Measurements from ENCODE around the gene EPHA6. TPM values are rescaled to one million over a fixed set of nuclear protein-coding genes. Genes with fewer than 3 reads are reported as not detected.

The EPHA6 gene
- total and polyA plus RNA-seq, 2 experiments from 2014 or later = not detected

- Histone ChIP-seq H3K79me2 (ENCODE audit: insufficient read depth) (no peaks in the 10 kb centered on the region), H3K4me1 (ENCODE audit: insufficient read depth) (no peaks in the 10 kb centered on the region), H3K4me3 (no peak overlapping the region), H3K27me3 (replicated peaks; ENCODE audit: insufficient read depth) (no peaks in the 10 kb centered on the region), H3F3A (ENCODE audit: insufficient read depth) (no peaks in the 10 kb centered on the region), H4K20me1 (ENCODE audit: insufficient read depth) (no peaks in the 10 kb centered on the region), H3K4me2 (ENCODE audit: unreplicated experiment) (no peak overlapping the region), H3K9ac (no peak overlapping the region), H3K27ac (no peak overlapping the region), H3K9me3 (ENCODE audit: low read depth) (no peaks in the 10 kb centered on the region), H3K9me2 (ENCODE audit: insufficient read depth) (no peaks in the 10 kb centered on the region), H3K36me3 (ENCODE audit: low read depth) (no peaks in the 10 kb centered on the region), H2AFZ (no peak overlapping the region)
- WGBS, 2 experiments (ENCODE audit: low coverage in 1 of 2, low lambda C conversion rate in 2 of 2, missing lambda C conversion rate in 2 of 2) = 0% methylated on average over 1 of the region's 1 CpG
- TF ChIP-seq EZH2 (IDR thresholded peaks at IDR 0.05; ENCODE audit: insufficient read depth, poor library complexity, severe bottlenecking) = no peak
- TF ChIP-seq EZH2phosphoT487 (IDR thresholded peaks at IDR 0.05; ENCODE audit: insufficient read depth, low read depth) = no peak
- no peak for DNase-seq
- in situ Hi-C loops (cut with MboI) = no loop called here
These were observed 924.4 kb downstream of the EPHA6 start for GRCh38 chr3:97738761-97739160.

- 19 to 21% methylated on average over 3 of the region's 3 CpGs for WGBS, 2 experiments (ENCODE audit: low coverage in 1 of 2, low lambda C conversion rate in 2 of 2, missing lambda C conversion rate in 2 of 2)
- no peaks in the 10 kb centered on the region for H3K4me1 ChIP-seq (ENCODE audit: insufficient read depth)
- no peak for DNase-seq
- no peak overlapping the region for H3K27ac ChIP-seq
- H2AFZ ChIP-seq = no peak overlapping the region
- no peaks in the 10 kb centered on the region for H3K79me2 ChIP-seq (ENCODE audit: insufficient read depth)
- no peaks in the 10 kb centered on the region for H3F3A ChIP-seq (ENCODE audit: insufficient read depth)
- in situ Hi-C loops (cut with MboI) = no loop called here
- no peaks in the 10 kb centered on the region for H3K36me3 ChIP-seq (ENCODE audit: low read depth)
- TF ChIP-seq EZH2phosphoT487 (IDR thresholded peaks at IDR 0.05; ENCODE audit: insufficient read depth, low read depth) (no peak), EZH2 (IDR thresholded peaks at IDR 0.05; ENCODE audit: insufficient read depth, poor library complexity, severe bottlenecking) (no peak)
- H3K4me2 ChIP-seq (ENCODE audit: unreplicated experiment) = no peak overlapping the region
- H4K20me1 ChIP-seq (ENCODE audit: insufficient read depth) = no peaks in the 10 kb centered on the region
- no peak overlapping the region for H3K4me3 ChIP-seq
- H3K9me3 ChIP-seq (ENCODE audit: low read depth) = no peaks in the 10 kb centered on the region
- no peak overlapping the region for H3K9ac ChIP-seq
- no peaks in the 10 kb centered on the region for H3K27me3 ChIP-seq (replicated peaks; ENCODE audit: insufficient read depth)
- H3K9me2 ChIP-seq (ENCODE audit: insufficient read depth) = no peaks in the 10 kb centered on the region
These were observed 927.6 kb downstream of the EPHA6 start for GRCh38 chr3:97742036-97742435.

- H4K20me1 ChIP-seq (ENCODE audit: insufficient read depth) = no peaks in the 10 kb centered on the region
- no peak for DNase-seq
- WGBS, 2 experiments (ENCODE audit: low coverage in 1 of 2, low lambda C conversion rate in 2 of 2, missing lambda C conversion rate in 2 of 2) = 7 to 17% methylated on average over 3 of the region's 3 CpGs
These were observed 929.9 kb downstream of the EPHA6 start for GRCh38 chr3:97744289-97744688.

GRCh38 chr3:97763586-97764406 is 949.4 kb downstream of the EPHA6 start:
- Histone ChIP-seq H3F3A (ENCODE audit: insufficient read depth) (peaks cover 7% of the 10 kb centered on the region; the same call in 1 of the 2 replicates), H4K20me1 (ENCODE audit: insufficient read depth) (no peaks in the 10 kb centered on the region), H3K4me1 (ENCODE audit: insufficient read depth) (peaks cover 11% of the 10 kb centered on the region), H3K9ac (peak overlapping the region; percentile 81), H3K79me2 (ENCODE audit: insufficient read depth) (peaks cover 28% of the 10 kb centered on the region), H2AFZ (peak overlapping the region; percentile 100), H3K9me2 (ENCODE audit: insufficient read depth) (no peaks in the 10 kb centered on the region), H3K9me3 (ENCODE audit: low read depth) (no peaks in the 10 kb centered on the region), H3K36me3 (ENCODE audit: low read depth) (no peaks in the 10 kb centered on the region), H3K4me2 (ENCODE audit: unreplicated experiment) (peak overlapping the region; percentile 83), H3K4me3 (peak overlapping the region; percentile 99), H3K27ac (peak overlapping the region; percentile 66), H3K27me3 (replicated peaks; ENCODE audit: insufficient read depth) (no peaks in the 10 kb centered on the region)
- WGBS, 2 experiments (ENCODE audit: low coverage in 1 of 2, low lambda C conversion rate in 2 of 2, missing lambda C conversion rate in 2 of 2) = 30 to 32% methylated on average over 22 of the region's 22 CpGs
- TF ChIP-seq EZH2phosphoT487 (IDR thresholded peaks at IDR 0.05; ENCODE audit: insufficient read depth, low read depth) (no peak), EZH2 (IDR thresholded peaks at IDR 0.05; ENCODE audit: insufficient read depth, poor library complexity, severe bottlenecking) (no peak)
- DNase-seq = peak; percentile 2
- in situ Hi-C loops (cut with MboI) = no loop called here

More at GRCh38 chr3:97744289-97744688, 929.9 kb downstream of the EPHA6 start:
- H3K9me3 ChIP-seq (ENCODE audit: low read depth) = no peaks in the 10 kb centered on the region
- H3K36me3 ChIP-seq (ENCODE audit: low read depth) = no peaks in the 10 kb centered on the region
- no peaks in the 10 kb centered on the region for H3K79me2 ChIP-seq (ENCODE audit: insufficient read depth)
- H3K27ac ChIP-seq = no peak overlapping the region
- TF ChIP-seq EZH2phosphoT487 (IDR thresholded peaks at IDR 0.05; ENCODE audit: insufficient read depth, low read depth) (no peak), EZH2 (IDR thresholded peaks at IDR 0.05; ENCODE audit: insufficient read depth, poor library complexity, severe bottlenecking) (no peak)
- no peak overlapping the region for H3K4me2 ChIP-seq (ENCODE audit: unreplicated experiment)
- H2AFZ ChIP-seq = no peak overlapping the region
- H3F3A ChIP-seq (ENCODE audit: insufficient read depth) = no peaks in the 10 kb centered on the region
- in situ Hi-C loops (cut with MboI) = no loop called here
- no peaks in the 10 kb centered on the region for H3K27me3 ChIP-seq (replicated peaks; ENCODE audit: insufficient read depth)
- no peak overlapping the region for H3K9ac ChIP-seq
- H3K4me3 ChIP-seq = no peak overlapping the region
- H3K4me1 ChIP-seq (ENCODE audit: insufficient read depth) = no peaks in the 10 kb centered on the region
- H3K9me2 ChIP-seq (ENCODE audit: insufficient read depth) = no peaks in the 10 kb centered on the region

All from GM23248 (cell line).